Ramos (cell line): ENCODE measurements around the gene ITGA5.

Experiments
- in situ Hi-C: fragments of 300-500 bp; cut with MboI; formaldehyde crosslinking; loops from one replicate; pipeline ENCODE4 v1.14.3; 2022; ENCODE audit warnings: low sequenced_read_pairs; ENCODE audit not compliant: unreplicated experiment

Gene ITGA5

GRCh38 chr12:54358191-54358944 is 60.7 kb downstream of the ITGA5 start:
- in situ Hi-C loops: loop anchor here (25.0 kb wide), 1 partner anchor 371 kb away; the partner anchor contains the start of gene HOXC10

- in situ Hi-C loops: loop anchor here (25.0 kb wide), 1 partner anchor 370 kb away; the partner anchor contains the start of gene HOXC10
These were observed 61.4 kb downstream of the ITGA5 start for GRCh38 chr12:54357506-54358190.

GRCh38 chr12:54356951-54357356 is 62.1 kb downstream of the ITGA5 start:
- in situ Hi-C loops: loop anchor here (25.0 kb wide), 1 partner anchor 370 kb away; the partner anchor contains the start of gene HOXC10

- in situ Hi-C loops: loop anchor here (25.0 kb wide), 1 partner anchor 369 kb away; the partner anchor contains the start of gene HOXC10
These were observed 62.8 kb downstream of the ITGA5 start for GRCh38 chr12:54356228-54356627.

GRCh38 chr12:54355104-54355815 is 63.8 kb downstream of the ITGA5 start:
- in situ Hi-C loops: loop anchor here (25.0 kb wide), 1 partner anchor 368 kb away; the partner anchor contains the start of gene HOXC10

GRCh38 chr12:54354271-54354670 is 64.8 kb downstream of the ITGA5 start:
- in situ Hi-C loops: loop anchor here (25.0 kb wide), 1 partner anchor 367 kb away; the partner anchor contains the start of gene HOXC10

GRCh38 chr12:54352891-54353874 is 65.9 kb downstream of the ITGA5 start:
- in situ Hi-C loops: loop anchor here (25.0 kb wide), 1 partner anchor 366 kb away; the partner anchor contains the start of gene HOXC10

GRCh38 chr12:54352022-54352531 is 67.0 kb downstream of the ITGA5 start:
- in situ Hi-C loops: loop anchor here (25.0 kb wide), 1 partner anchor 365 kb away; the partner anchor contains the start of gene HOXC10

- in situ Hi-C loops: loop anchor here (25.0 kb wide), 1 partner anchor 364 kb away; the partner anchor contains the start of gene HOXC10
These were observed 67.7 kb downstream of the ITGA5 start for GRCh38 chr12:54351341-54351740.

- in situ Hi-C loops: loop anchor here (25.0 kb wide), 1 partner anchor 363 kb away; the partner anchor contains the start of gene HOXC10
These were observed 68.3 kb downstream of the ITGA5 start for GRCh38 chr12:54350743-54351142.

GRCh38 chr12:54349679-54350078 is 69.4 kb downstream of the ITGA5 start:
- in situ Hi-C loops: loop anchor here (25.0 kb wide), 1 partner anchor 362 kb away; the partner anchor contains the start of gene HOXC10

GRCh38 chr12:54349036-54349435 is 70.0 kb downstream of the ITGA5 start:
- in situ Hi-C loops: no loop called here
